A172 (cell line): ENCODE measurements around the gene PLXNB1. TPM values are rescaled to one million over a fixed set of nuclear protein-coding genes. Genes with fewer than 3 reads are reported as not detected.
"Not testable (repeated sequence)": the region's sequence is repeated elsewhere in the genome, so short reads cannot be mapped to it uniquely, and the experiment has no call there.

Source experiments
- DNase-seq: peaks from one replicate; pipeline ENCODE4 v3.0.0-alpha.2; 2015; ENCODE audit warnings: low spot score
- total RNA-seq: library from RNA; depleted of rRNA; stranded (reverse); fragments of >200 nt; shearing (Covaris generic); gene quantifications from 2 replicates; pipeline ENCODE4 v1.2.3, GENCODE V29; 2014

PLXNB1 gene
- total RNA-seq, 1 experiment from 2014 or later: 24.9 TPM

GRCh38 chr3:48465531-48466378, 35.9 kb upstream of the PLXNB1 start:
- peak; percentile 99 for DNase-seq

DNA sequence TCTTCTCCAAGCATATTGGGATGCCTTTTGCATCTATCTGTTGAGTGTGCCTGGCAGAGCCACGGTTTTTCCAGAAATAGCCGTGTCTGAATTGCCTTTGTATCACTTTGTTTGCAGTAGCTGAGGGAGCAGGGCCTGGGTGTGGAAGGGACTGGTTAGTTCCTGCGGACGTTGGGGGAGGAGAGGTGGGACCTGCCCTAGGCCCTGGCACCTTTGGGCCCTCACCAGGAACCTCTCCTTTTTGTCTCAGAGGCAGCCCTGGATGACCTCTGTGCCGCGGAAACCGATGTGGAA, 35.3 kb upstream of the PLXNB1 start:
- no peak for DNase-seq

GRCh38 chr3:48464713-48465221, 34.9 kb upstream of the PLXNB1 start:
- DNase-seq: no peak

DNA sequence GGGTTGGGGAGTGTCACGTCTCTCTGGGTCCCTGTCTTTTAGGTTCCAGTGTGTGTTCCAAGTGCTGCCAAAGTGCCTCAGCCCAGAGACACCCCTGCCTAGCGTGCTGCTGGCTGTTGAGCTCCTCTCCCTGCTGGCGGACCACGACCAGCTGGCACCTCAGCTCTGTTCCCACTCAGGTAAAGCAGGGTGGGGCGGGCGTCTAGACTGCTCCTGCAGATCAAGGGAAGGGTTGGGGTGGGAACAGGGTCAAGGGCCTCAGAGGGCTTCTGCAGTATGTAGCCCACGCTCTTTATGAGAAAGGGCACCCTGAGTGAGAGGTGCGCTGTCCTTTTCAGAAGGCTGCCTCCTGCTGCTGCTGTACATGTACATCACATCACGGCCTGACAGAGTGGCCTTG, 33.8 kb upstream of the PLXNB1 start:
- no peak for DNase-seq

GRCh38 chr3:48461767-48462166, 31.9 kb upstream of the PLXNB1 start:
- DNase-seq: not testable (repeated sequence)

DNA sequence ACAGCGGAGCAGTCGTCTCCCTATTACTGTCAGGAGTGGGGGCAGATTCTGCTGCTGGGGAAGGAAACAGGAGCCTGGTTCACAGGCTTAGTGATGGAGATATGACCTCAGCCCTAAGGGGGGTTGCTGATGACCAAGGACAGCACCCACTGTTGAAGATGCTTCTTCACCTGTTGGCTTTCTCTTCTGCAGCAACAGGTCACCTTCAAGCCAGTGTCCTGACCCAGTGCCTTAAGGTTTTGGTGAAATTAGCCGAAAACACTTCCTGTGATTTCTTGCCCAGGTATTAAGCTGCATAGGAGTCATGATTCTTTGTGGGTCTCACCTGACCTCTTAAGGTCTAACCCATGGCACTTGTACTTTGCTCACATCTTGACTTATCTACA, 30.6 kb upstream of the PLXNB1 start:
- no peak for DNase-seq

DNA sequence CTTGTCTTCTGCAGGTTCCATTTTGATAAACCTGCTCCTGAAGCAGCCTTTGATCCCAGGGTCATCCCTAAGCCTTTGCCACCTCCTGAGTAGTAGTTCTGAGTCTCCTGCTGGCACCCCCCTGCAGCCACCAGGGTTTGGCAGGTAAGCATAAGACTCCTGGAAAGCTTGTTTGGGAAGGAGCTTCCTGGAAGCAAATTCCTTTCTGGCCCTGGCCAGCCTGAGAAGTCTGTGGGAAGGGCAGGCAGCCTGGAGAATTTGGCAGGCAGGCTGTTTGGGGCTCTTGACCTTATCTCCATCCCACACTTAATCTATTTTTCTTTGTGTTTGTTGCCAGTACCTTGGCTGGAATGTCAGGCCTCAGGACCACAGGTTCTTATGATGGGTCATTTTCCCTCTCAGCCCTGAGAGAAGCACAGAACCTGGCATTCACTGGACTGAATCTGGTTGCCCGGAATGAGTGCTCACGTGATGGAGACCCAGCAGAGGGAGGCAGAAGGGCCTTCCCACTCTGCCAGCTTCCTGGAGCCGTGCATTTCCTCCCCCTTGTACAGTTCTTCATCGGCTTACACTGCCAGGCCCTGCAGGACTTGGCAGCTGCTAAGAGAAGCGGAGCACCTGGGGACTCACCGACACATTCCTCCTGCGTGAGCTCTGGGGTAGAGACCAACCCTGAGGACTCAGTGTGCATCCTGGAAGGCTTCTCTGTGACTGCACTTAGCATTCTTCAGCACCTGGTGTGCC, 30.1 kb upstream of the PLXNB1 start:
- no peak for DNase-seq

DNA sequence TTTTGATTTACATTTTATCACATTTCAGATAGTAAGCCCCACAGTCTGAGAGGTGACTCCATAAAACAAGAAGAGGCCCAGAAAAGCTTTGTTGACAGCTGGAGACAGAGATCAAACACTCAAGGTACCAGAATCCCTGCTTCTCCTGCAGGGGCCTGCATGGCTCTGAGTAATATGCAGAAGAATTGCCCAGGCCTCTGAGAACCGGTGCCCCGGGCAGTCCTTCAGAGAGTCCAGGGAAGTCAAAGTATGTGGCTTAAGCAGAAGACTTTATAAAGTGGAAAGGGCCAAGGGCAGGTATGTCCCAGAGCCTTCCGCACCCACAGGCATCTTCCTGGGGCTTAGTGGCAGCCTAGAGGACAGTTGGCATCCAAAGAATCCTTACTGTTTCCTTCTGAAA, 29.4 kb upstream of the PLXNB1 start:
- no peak for DNase-seq

DNA sequence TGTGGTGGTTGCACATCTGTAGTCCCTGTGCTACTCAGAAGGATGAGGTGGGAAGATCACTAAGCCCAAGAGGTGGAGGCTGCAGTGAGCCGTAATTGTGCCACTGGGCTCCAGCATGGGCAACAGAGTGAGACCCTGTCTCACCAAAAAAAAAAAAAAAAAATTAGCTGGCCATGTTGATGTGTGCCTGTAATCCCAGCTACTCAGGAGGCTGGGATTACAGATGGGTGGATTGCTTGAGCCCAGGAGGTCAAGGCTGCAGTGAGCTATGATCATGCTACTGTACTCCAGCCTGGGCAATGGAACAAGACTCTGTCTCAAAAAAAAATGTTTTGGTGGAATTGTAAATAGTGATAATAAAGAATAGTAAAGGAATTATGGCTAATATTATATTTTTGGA, 26.6 kb upstream of the PLXNB1 start:
- no peak for DNase-seq

GRCh38 chr3:48451270-48451669, 21.4 kb upstream of the PLXNB1 start:
- DNase-seq: no peak

DNA sequence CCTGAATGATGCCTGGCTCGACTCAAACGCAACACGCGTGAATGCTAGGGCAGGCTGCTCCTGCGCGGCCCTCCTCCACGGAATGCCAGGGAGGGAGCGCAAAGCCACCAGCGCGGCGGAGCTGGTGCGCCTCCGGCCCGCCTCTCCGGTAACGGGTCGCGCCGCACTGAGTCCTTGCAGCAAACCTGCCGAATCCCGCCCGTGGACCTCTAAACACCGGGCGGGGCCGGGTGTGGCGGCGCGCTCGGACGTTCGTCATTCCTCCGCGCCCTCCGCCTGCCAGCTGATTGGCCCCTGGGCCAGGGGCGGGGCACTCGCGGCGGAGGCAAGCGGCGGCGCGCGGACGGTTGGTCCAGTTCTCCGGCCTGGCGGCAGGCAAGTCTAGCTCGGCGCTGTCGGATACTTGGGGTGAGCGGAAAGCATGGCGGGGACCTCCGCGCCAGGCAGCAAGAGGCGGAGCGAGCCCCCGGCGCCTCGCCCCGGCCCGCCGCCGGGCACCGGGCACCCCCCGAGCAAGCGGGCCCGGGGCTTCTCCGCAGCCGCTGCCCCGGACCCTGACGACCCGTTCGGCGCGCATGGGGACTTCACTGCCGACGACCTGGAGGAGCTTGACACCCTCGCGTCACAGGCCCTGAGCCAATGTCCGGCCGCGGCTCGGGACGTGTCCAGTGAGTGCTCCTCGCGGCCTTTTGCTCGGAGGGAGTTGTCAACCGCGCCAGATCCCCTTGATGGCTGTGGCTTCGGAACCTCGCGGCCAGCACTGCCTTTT, 16.7 kb upstream of the PLXNB1 start, which contains the start of gene ATRIP:
ATRIP (plus strand) TSS at position 313 of the 769 bp plus-strand sequence; CDS start at position 422, 109 bp downstream.
- peak; percentile 73 for DNase-seq

- no peak for DNase-seq
Observed at GRCh38 chr3:48446043-48446424, 16.1 kb upstream of the PLXNB1 start.

- DNase-seq: no peak
Observed at GRCh38 chr3:48445277-48445882, 15.5 kb upstream of the PLXNB1 start.

DNA sequence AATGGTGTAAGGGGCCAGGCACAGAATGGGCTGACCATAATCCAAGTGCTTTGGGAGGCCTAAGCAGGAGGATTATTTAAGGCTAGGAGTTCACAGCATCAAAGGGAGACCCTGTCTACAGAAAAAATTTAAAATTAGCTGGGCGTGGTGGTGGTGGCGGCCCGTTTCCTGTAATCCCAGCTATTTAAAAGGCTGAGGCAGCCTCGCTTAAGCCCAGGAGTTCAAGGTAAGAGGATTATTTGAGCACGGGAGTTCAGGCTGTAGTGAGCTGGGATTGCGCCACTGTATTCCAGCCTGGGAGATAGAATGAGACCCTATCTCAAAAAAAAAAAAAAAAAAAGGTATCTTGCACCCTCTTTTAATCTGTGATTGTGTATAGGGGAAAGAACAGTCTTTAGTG, 12.1 kb upstream of the PLXNB1 start:
- DNase-seq: no peak

- DNase-seq: no peak
Observed at GRCh38 chr3:48440590-48440958, 10.7 kb upstream of the PLXNB1 start.

DNA sequence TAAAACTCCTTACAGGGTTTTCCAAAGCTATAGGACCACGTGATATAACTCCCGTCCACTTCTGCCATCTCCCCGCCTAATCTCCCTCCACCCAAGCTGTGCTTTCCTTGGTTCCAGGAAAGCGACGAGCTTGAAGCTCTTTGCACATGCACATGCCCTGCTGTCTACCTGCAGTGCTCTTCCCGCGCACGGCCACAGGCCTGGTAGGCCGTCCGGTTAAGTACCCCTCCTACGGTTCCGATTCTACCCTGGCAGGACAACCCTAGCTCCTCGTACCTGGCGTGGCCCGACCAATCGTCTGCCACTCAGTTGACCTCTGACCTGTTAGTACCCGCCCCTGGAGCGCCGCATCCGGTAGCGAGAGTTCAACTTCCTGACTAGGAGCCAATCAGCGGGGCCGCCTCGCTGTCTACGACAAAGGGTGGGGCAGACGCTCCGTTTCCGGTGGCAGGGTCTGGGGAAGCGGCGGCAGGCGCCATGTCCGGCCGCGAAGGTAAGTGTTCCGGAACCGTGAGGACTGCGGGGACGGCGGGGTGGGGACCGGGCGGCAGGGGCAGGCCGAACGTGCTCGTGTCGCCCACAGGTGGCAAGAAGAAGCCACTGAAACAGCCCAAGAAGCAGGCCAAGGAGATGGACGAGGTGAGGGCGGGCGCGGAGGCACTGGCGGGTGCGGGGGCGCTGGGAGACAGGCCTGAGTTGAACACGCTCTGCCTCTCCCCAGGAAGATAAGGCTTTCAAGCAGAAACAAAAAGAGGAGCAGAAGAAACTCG, 10.1 kb upstream of the PLXNB1 start, which contains the start of the genes CCDC51 and TMA7:
CCDC51 (minus strand) TSS at position 300 of the 770 bp plus-strand sequence. CDS start 4,991 bp downstream, outside the sequence.
TMA7 (plus strand) TSS at position 438 of the 770 bp plus-strand sequence; CDS start at position 478, 40 bp downstream.
- peak; percentile 95 for DNase-seq

- DNase-seq: no peak
Observed at GRCh38 chr3:48437812-48438211, 7.9 kb upstream of the PLXNB1 start.

DNA sequence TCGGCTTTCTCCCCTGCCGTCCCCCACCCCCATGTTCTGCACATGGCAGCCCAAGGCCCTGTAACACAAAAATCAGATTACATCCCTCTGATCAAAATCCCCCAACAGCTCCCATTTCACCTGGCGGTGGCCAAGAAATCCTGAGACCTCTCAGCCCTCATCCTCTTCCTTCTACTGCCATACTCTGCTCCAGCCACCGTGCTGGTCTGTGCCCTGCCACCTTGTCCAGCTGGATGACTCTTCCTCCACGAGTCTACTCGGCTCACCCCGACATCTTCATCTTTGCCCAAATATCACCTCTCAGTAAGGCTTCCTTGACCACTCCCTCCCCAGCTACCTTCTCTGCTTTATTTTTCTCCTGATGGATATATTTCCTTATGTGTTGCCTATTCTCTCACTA, 7.0 kb upstream of the PLXNB1 start:
- no peak for DNase-seq

GRCh38 chr3:48436477-48436787, 6.5 kb upstream of the PLXNB1 start:
- DNase-seq: no peak

DNA sequence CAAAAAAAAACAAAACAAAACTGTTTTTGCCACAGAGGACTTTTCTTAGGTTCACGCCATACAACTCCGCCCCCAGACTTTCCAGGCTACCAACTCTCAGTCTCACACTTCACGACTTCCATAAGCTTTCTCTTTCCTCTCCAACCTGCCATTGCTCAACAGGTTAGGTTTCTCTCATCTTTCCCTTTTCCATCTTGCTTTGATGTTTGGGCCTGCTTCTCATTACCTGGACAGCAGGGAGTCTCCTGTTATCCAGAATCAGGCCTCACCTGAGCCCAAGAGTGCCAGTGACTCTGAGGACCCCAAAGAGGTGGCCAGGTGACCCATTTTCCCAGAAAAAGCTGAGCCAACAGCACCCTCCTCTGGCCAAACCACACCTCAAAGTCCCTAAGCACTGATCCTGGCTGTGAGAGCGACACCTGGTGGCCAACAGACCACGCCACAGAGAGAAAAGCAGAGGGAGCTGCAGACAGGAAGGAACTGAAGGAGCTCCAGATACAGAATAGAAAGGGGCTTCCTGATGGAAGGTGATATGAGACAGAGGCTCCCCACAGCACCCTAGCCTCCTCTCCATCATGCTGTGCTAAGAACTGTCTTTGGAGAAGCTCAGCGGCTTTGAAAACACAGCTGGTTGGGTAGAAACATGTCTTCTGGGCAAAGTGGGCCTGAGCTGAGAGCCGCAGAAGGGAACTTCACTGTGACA, 6.0 kb upstream of the PLXNB1 start:
- DNase-seq: peak; percentile 69
